H9 (cell line): ENCODE results near the gene CMYA5. TPM values are rescaled to one million over a fixed set of nuclear protein-coding genes. Genes with fewer than 3 reads are reported as not detected.

Experiments used
- DNase-seq: peaks from one replicate; pipeline ENCODE4 v3.0.0-alpha.2; 2017
- H2AFZ ChIP-seq: one replicate; pipeline ENCODE4 v1.6.1; 2013; ENCODE audit warnings: mild to moderate bottlenecking, low read length, control low read depth, moderate library complexity
- H2AK5ac ChIP-seq: 2 replicates; pipeline ENCODE4 v1.6.1; 2013; ENCODE audit warnings: low read length, control low read depth, mixed read lengths; ENCODE audit not compliant: insufficient read length
- H2BK120ac ChIP-seq: one replicate; pipeline ENCODE4 v1.6.1; 2013; ENCODE audit warnings: low read depth, mild to moderate bottlenecking, low read length, control low read depth, inconsistent platforms; ENCODE audit not compliant: poor library complexity, severe bottlenecking
- H2BK12ac ChIP-seq: 2 replicates; pipeline ENCODE4 v1.6.1; 2013; ENCODE audit warnings: low read length, control low read depth, mixed read lengths, low read depth; ENCODE audit not compliant: insufficient read length
- H2BK15ac ChIP-seq: 2 replicates; pipeline ENCODE4 v1.6.1; 2013; ENCODE audit warnings: low read depth, low read length, control low read depth
- H2BK20ac ChIP-seq: one replicate; pipeline ENCODE4 v1.6.1; 2013; ENCODE audit warnings: low read depth, mild to moderate bottlenecking, low read length, control low read depth, inconsistent platforms; ENCODE audit not compliant: poor library complexity, severe bottlenecking
- H2BK5ac ChIP-seq: 2 replicates; pipeline ENCODE4 v1.6.1; 2013; ENCODE audit warnings: low read length, control low read depth, mixed read lengths; ENCODE audit not compliant: insufficient read length
- H3K14ac ChIP-seq: 2 replicates; pipeline ENCODE4 v1.6.1; 2013; ENCODE audit warnings: low read length, control low read depth; ENCODE audit not compliant: insufficient read depth
- H3K18ac ChIP-seq: 2 replicates; pipeline ENCODE4 v1.6.1; 2013; ENCODE audit warnings: low read depth, mild to moderate bottlenecking, mixed read lengths, low read length, control low read depth; ENCODE audit not compliant: insufficient read length
- H3K23ac ChIP-seq: 2 replicates; pipeline ENCODE4 v1.6.1; 2013; ENCODE audit warnings: low read length, control low read depth, mixed read lengths, low read depth; ENCODE audit not compliant: insufficient read length
- H3K23me2 ChIP-seq: 2 replicates; pipeline ENCODE4 v1.6.1; 2013; ENCODE audit warnings: low read depth, mild to moderate bottlenecking, mixed read lengths, low read length, control low read depth; ENCODE audit not compliant: insufficient read length, poor library complexity, severe bottlenecking
- H3K27ac ChIP-seq: 2 replicates; pipeline ENCODE4 v1.5.1; 2013; ENCODE audit warnings: low read length, control low read depth, mixed read lengths, low read depth; ENCODE audit not compliant: insufficient read length
- H3K27me3 ChIP-seq: 2 replicates; pipeline ENCODE4 v1.6.1; 2013; ENCODE audit warnings: low read length, control low read depth, inconsistent platforms; ENCODE audit not compliant: insufficient read depth
- H3K4ac ChIP-seq: 2 replicates; pipeline ENCODE4 v1.6.1; 2013; ENCODE audit warnings: low read depth, mild to moderate bottlenecking, control low read depth, inconsistent platforms, low read length, moderate library complexity
- H3K4me1 ChIP-seq: 2 replicates; pipeline ENCODE4 v1.6.1; 2013; ENCODE audit warnings: low read length, control low read depth, inconsistent platforms; ENCODE audit not compliant: insufficient read depth
- H3K4me2 ChIP-seq: 2 replicates; pipeline ENCODE4 v1.6.1; 2013; ENCODE audit warnings: low read length, control low read depth, mixed read lengths; ENCODE audit not compliant: insufficient read length, insufficient read depth
- H3K56ac ChIP-seq: 2 replicates; pipeline ENCODE4 v1.6.1; 2013; ENCODE audit warnings: low read depth, mild to moderate bottlenecking, mixed read lengths, low read length, control low read depth; ENCODE audit not compliant: insufficient read length
- H3K79me1 ChIP-seq: 2 replicates; pipeline ENCODE4 v1.6.1; 2013; ENCODE audit warnings: low read depth, mild to moderate bottlenecking, moderate library complexity, low read length, control low read depth, inconsistent platforms; ENCODE audit not compliant: insufficient read depth, poor library complexity, severe bottlenecking
- H3K79me2 ChIP-seq: 2 replicates; pipeline ENCODE4 v1.6.1; 2013; ENCODE audit warnings: low read length, control low read depth, inconsistent platforms; ENCODE audit not compliant: insufficient read depth
- H3K9ac ChIP-seq: 2 replicates; pipeline ENCODE4 v1.6.1; 2013; ENCODE audit warnings: low read length, control low read depth, mixed read lengths; ENCODE audit not compliant: insufficient read length; ENCODE audit errors: extremely low read depth
- H3K9me3 ChIP-seq: one replicate; pipeline ENCODE4 v1.6.1; 2013; ENCODE audit warnings: low read depth, low read length, inconsistent platforms; ENCODE audit not compliant: control insufficient read depth
- H3T11ph ChIP-seq: one replicate; pipeline ENCODE4 v1.6.1; 2013; ENCODE audit warnings: mild to moderate bottlenecking, low read length, control low read depth, inconsistent platforms
- H4K20me1 ChIP-seq: one replicate; pipeline ENCODE4 v1.6.1; 2013; ENCODE audit not compliant: control insufficient read depth, insufficient read length, insufficient read depth
- H4K5ac ChIP-seq: 2 replicates; pipeline ENCODE4 v1.6.1; 2013; ENCODE audit warnings: low read depth, mild to moderate bottlenecking, mixed read lengths, low read length, control low read depth; ENCODE audit not compliant: insufficient read length
- H4K8ac ChIP-seq: replicated peaks from 2 replicates; pipeline ENCODE4 v1.6.1; 2013; ENCODE audit warnings: low read length, control low read depth, mixed read lengths, low read depth; ENCODE audit not compliant: insufficient read length
- H4K91ac ChIP-seq: 2 replicates; pipeline ENCODE4 v1.6.1; 2013; ENCODE audit warnings: low read depth, mild to moderate bottlenecking, moderate library complexity, mixed read lengths, low read length, control low read depth; ENCODE audit not compliant: insufficient read length
- H3K27ac Mint-ChIP-seq, 3 experiments: 2 replicates in 2 of 3; 3 replicates in 1 of 3; pipeline ENCODE4 v1.8.0; 2020 to 2021; ENCODE audit warnings: mixed read lengths in 3 of 3, mild to moderate bottlenecking in 1 of 3, moderate library complexity in 1 of 3
- H3K27me3 Mint-ChIP-seq: 2 replicates; pipeline ENCODE4 v1.8.0; 2021; ENCODE audit warnings: low read depth, mild to moderate bottlenecking, moderate library complexity, mixed read lengths
- H3K36me3 Mint-ChIP-seq, 3 experiments: 2 replicates in 2 of 3; 3 replicates in 1 of 3; pipeline ENCODE4 v1.8.0; 2020 to 2021; ENCODE audit warnings: low read depth in 3 of 3, mixed read lengths in 3 of 3; ENCODE audit not compliant: insufficient read depth in 1 of 3
- H3K4me1 Mint-ChIP-seq, 2 experiments: 2 replicates each; pipeline ENCODE4 v1.8.0; 2020; ENCODE audit warnings: mixed read lengths in 2 of 2
- H3K4me3 Mint-ChIP-seq, 2 experiments: 2 replicates in 1 of 2; 3 replicates in 1 of 2; pipeline ENCODE4 v1.8.0; 2020 to 2021; ENCODE audit warnings: mild to moderate bottlenecking in 2 of 2, mixed read lengths in 2 of 2, moderate library complexity in 1 of 2
- H3K9me3 Mint-ChIP-seq, 2 experiments: 2 replicates in 1 of 2; 3 replicates in 1 of 2; pipeline ENCODE4 v1.8.0; 2020; ENCODE audit warnings: mild to moderate bottlenecking in 2 of 2, mixed read lengths in 2 of 2, moderate library complexity in 1 of 2
- WGBS: extraction: QIAGEN DNeasy Blood & Tissue Kit; methylation state at CpG from one replicate; pipeline ENCODE4 v1.1.7; 2013; ENCODE audit warnings: missing lambda C conversion rate, low lambda C conversion rate, mixed read lengths; ENCODE audit not compliant: insufficient read length; ENCODE audit errors: extremely low coverage; 5-methylcytosine and 5-hydroxymethylcytosine counted together
- total RNA-seq: library from RNA; stranded (reverse); gene quantifications from 2 replicates; pipeline ENCODE4 v1.2.1, GENCODE V29; 2021
- TF ChIP-seq, protein P1 (sequence below): fragments of 200-600 bp; sonication (generic); conservative IDR thresholded peaks from 3 replicates; pipeline ENCODE4 v1.8.0; 2021; ENCODE audit warnings: antibody characterized with exemption, mild to moderate bottlenecking

The CMYA5 gene
- total RNA-seq, 1 experiment from 2014 or later, result 1.8 TPM

DNA sequence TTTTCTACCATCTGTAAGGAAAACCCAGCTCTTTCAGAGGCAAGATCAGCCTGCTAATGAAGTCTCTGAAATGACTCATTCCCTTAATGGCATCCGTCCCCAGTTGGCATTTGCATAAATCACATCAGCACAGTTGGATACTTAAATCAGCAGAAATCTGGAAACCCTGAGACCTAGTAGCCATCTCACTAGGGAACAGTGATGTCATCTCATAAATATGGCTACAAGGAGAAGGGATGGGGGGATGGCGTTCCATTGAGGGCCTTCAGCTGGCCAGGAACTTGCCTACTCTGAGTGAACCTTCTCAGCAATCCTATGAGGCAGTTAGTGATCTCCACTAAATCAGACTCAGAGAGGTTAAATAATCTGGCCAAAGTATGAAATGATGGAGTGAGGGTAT lies 81.8 kb downstream of the CMYA5 start:
- no peak overlapping the region for H2BK20ac ChIP-seq

More for the DNA sequence above, 81.8 kb downstream of the CMYA5 start:
- H3K79me1 ChIP-seq, result no peaks in the 10 kb centered on the region
- no peak overlapping the region for H4K5ac ChIP-seq
- H3K18ac ChIP-seq, result no peak overlapping the region
- no peak overlapping the region for H3T11ph ChIP-seq
- TF ChIP-seq, protein P1, sequence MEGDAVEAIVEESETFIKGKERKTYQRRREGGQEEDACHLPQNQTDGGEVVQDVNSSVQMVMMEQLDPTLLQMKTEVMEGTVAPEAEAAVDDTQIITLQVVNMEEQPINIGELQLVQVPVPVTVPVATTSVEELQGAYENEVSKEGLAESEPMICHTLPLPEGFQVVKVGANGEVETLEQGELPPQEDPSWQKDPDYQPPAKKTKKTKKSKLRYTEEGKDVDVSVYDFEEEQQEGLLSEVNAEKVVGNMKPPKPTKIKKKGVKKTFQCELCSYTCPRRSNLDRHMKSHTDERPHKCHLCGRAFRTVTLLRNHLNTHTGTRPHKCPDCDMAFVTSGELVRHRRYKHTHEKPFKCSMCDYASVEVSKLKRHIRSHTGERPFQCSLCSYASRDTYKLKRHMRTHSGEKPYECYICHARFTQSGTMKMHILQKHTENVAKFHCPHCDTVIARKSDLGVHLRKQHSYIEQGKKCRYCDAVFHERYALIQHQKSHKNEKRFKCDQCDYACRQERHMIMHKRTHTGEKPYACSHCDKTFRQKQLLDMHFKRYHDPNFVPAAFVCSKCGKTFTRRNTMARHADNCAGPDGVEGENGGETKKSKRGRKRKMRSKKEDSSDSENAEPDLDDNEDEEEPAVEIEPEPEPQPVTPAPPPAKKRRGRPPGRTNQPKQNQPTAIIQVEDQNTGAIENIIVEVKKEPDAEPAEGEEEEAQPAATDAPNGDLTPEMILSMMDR, result no peak
- no CpG with 5 or more reads among the region's 2 CpGs for WGBS
- Mint-ChIP-seq H3K4me1 (peaks cover 11 to 22% of the 10 kb centered on the region in 2 experiments), H3K9me3 (peaks cover 19 to 24% of the 10 kb centered on the region in 2 experiments), H3K36me3 (peaks cover 9 to 22% (median 11%) of the 10 kb centered on the region in 3 experiments), H3K4me3 (no peak overlapping the region), H3K27ac (no peak overlapping the region), H3K27me3 (peaks cover 13% of the 10 kb centered on the region)
- H3K9ac ChIP-seq, result no peak overlapping the region
- no peak overlapping the region for H2AFZ ChIP-seq
- H3K4ac ChIP-seq, result no peak overlapping the region
- no peak overlapping the region for H2BK5ac ChIP-seq
- no peak for DNase-seq
- no peak overlapping the region for H2BK15ac ChIP-seq
- no peaks in the 10 kb centered on the region for H3K79me2 ChIP-seq
- H2BK120ac ChIP-seq, result no peak overlapping the region
- no peak overlapping the region for H4K91ac ChIP-seq
- H3K23ac ChIP-seq, result no peak overlapping the region
- H2AK5ac ChIP-seq, result no peak overlapping the region
- no peaks in the 10 kb centered on the region for H3K27me3 ChIP-seq
- no peak overlapping the region for H4K8ac ChIP-seq
- H3K9me3 ChIP-seq, result no peaks in the 10 kb centered on the region
- H2BK12ac ChIP-seq, result no peak overlapping the region
- no peaks in the 10 kb centered on the region for H3K23me2 ChIP-seq
- H3K27ac ChIP-seq, result no peak overlapping the region
- H3K56ac ChIP-seq, result no peak overlapping the region
- H3K4me1 ChIP-seq, result no peaks in the 10 kb centered on the region
- H4K20me1 ChIP-seq, result no peaks in the 10 kb centered on the region
- no peak overlapping the region for H3K14ac ChIP-seq
- no peak overlapping the region for H3K4me2 ChIP-seq
